HCT116 (cell line): ENCODE measurements around the gene SH3GL1.

ENCODE experiments used
- CTCF ChIP-seq, 3 experiments: fragments of 200-600 bp in 1 of 3; sonication (generic) in 1 of 3; IDR thresholded peaks in 2 of 3; conservative IDR thresholded peaks in 1 of 3; 2 replicates each; pipeline ENCODE4 v1.5.1; 2012 to 2017; ENCODE audit warnings: low read depth in 2 of 3, low read length in 2 of 3, antibody characterized with exemption in 1 of 3, borderline replicate concordance in 1 of 3, control low read depth in 1 of 3, mild to moderate bottlenecking in 1 of 3, mixed read lengths in 1 of 3, mixed run types in 1 of 3, moderate library complexity in 1 of 3; ENCODE audit not compliant: insufficient read depth in 1 of 3
- ELF1 ChIP-seq: IDR thresholded peaks from 2 replicates; pipeline ENCODE4 v1.6.1; 2012; ENCODE audit warnings: low read depth, borderline replicate concordance
- EZH2 ChIP-seq: fragments of 200-600 bp; sonication (generic); IDR thresholded peaks from 2 replicates; pipeline ENCODE4 v1.6.1; 2017; ENCODE audit warnings: antibody characterized with exemption, mixed run types
- POLR2A ChIP-seq: IDR thresholded peaks from 2 replicates; pipeline ENCODE4 v1.7.0; 2011; ENCODE audit warnings: borderline replicate concordance; ENCODE audit not compliant: insufficient read depth, insufficient read length; ENCODE audit errors: extremely low read depth
- POLR2AphosphoS5 ChIP-seq: IDR thresholded peaks from 2 replicates; pipeline ENCODE4 v1.6.1; 2011; ENCODE audit warnings: mild to moderate bottlenecking, low read depth, low read length, moderate library complexity
- SRF ChIP-seq: IDR thresholded peaks from 2 replicates; pipeline ENCODE4 v1.6.1; 2012; ENCODE audit warnings: low read depth
- YY1 ChIP-seq: IDR thresholded peaks from 2 replicates; pipeline ENCODE4 v1.6.1; 2011; ENCODE audit warnings: low read length, low read depth, moderate library complexity, mild to moderate bottlenecking; ENCODE audit not compliant: insufficient replicate concordance; ENCODE audit errors: extremely low read depth
- ZNF274 ChIP-seq: fragments of 200-500 bp; sonication (Bioruptor generic); IDR thresholded peaks from 2 replicates; pipeline ENCODE4 v1.6.1; 2014; ENCODE audit warnings: mild to moderate bottlenecking, low read depth, low read length, inconsistent platforms

- TF ChIP-seq CTCF (IDR thresholded peaks at IDR 0.05 in 2 of 3, conservative IDR thresholded peaks at IDR 0.05 in 1 of 3; ENCODE audit: borderline replicate concordance in 1 of 3, insufficient read depth in 1 of 3, low read depth in 2 of 3, low read length in 2 of 3) = no peak
- no peak for TF ChIP-seq POLR2A
- no peak for TF ChIP-seq EZH2
- no peak for TF ChIP-seq YY1
- no peak for TF ChIP-seq ELF1
- TF ChIP-seq SRF = no peak
- TF ChIP-seq ZNF274 = no peak
- no peak for TF ChIP-seq POLR2AphosphoS5
Observed at GRCh38 chr19:4389511-4390016, 10.8 kb downstream of the SH3GL1 start.
